Esophagus muscularis mucosa (tissue), 4 donors: ENCODE data around the gene IDH3G. TPM values are rescaled to one million over a fixed set of nuclear protein-coding genes. Genes with fewer than 3 reads are reported as not detected.
A peak's percentile ranks its signal among the peaks of the same experiment; 100 is the strongest.

ENCODE experiments used
- DNase-seq: peaks from one replicate; pipeline ENCODE4 v3.0.0-alpha.2; 2017; ENCODE audit errors: extremely low spot score
- H3K27ac ChIP-seq, 4 donors: fragments of 200-600 bp; sonication (generic); replicated peaks in 1 of 4; 1 replicate in 3 of 4; 2 replicates in 1 of 4; pipeline ENCODE4 v1.5.1; 2016 to 2019; ENCODE audit warnings: mild to moderate bottlenecking in 1 of 4
- H3K27me3 ChIP-seq, 4 donors: fragments of 200-600 bp; sonication (generic); one replicate each; pipeline versions ENCODE4 v1.5.1 to v1.6.0; 2016 to 2019
- H3K36me3 ChIP-seq, 4 donors: fragments of 200-600 bp; sonication (generic); one replicate each; pipeline ENCODE4 v1.5.1; 2016 to 2019
- H3K4me1 ChIP-seq, 4 donors: fragments of 200-600 bp; sonication (generic); one replicate each; pipeline ENCODE4 v1.5.1; 2016 to 2019
- H3K4me3 ChIP-seq, 4 donors: fragments of 200-600 bp; sonication (generic); 1 replicate in 2 of 4; 2 replicates in 2 of 4; pipeline ENCODE4 v1.5.1; 2016 to 2019; ENCODE audit warnings: mild to moderate bottlenecking in 4 of 4, moderate library complexity in 1 of 4
- H3K9me3 ChIP-seq, 4 donors: fragments of 200-600 bp; sonication (generic); 1 replicate in 3 of 4; 2 replicates in 1 of 4; pipeline ENCODE4 v1.5.1; 2016 to 2019
- EP300 ChIP-seq: sonication (generic); formaldehyde crosslinking; IDR thresholded peaks from one replicate; pipeline ENCODE4 v1.6.1; 2017; ENCODE audit warnings: antibody characterized with exemption
- POLR2A ChIP-seq: fragments of 450-650 bp; IDR thresholded peaks from one replicate; pipeline ENCODE4 v1.6.1; 2017; ENCODE audit warnings: antibody characterized with exemption, moderate library complexity, mild to moderate bottlenecking, low read depth
- POLR2AphosphoS5 ChIP-seq, 2 donors: sonication (generic); formaldehyde crosslinking; IDR thresholded peaks; one replicate each; pipeline ENCODE4 v1.6.1; 2017; ENCODE audit warnings: antibody characterized with exemption in 2 of 2
- WGBS: methylation state at CpG from one replicate; pipeline ENCODE4 v1.1.5; 2018; 5-methylcytosine and 5-hydroxymethylcytosine counted together
- intact Hi-C: fragments of 100-400 bp; cut with DNase I; formaldehyde crosslinking; loops from one replicate; pipeline ENCODE4 v1.15.1; 2023
- total RNA-seq, 4 donors: library from RNA; depleted of rRNA; stranded (reverse); fragments of >200 nt; gene quantifications; one replicate each; pipeline versions ENCODE4 v1.1.0 to v1.2.1, GENCODE V29; 2016
- TF ChIP-seq, protein P1 (sequence below), 3 experiments: fragments of 200-600 bp in 2 of 3; fragments of 450-650 bp in 1 of 3; sonication (generic) in 2 of 3; IDR thresholded peaks; one replicate each; pipeline ENCODE4 v1.5.1; 2017 to 2019; ENCODE audit warnings: antibody characterized with exemption in 3 of 3, mild to moderate bottlenecking in 2 of 3, moderate library complexity in 1 of 3

The IDH3G gene
- total RNA-seq, 4 donors from 2014 or later = 52.3 to 76.3 (median 70.3) TPM

GRCh38 chrX:153769158-153769864 is 24.9 kb downstream of the IDH3G start:
- TF ChIP-seq POLR2AphosphoS5 (IDR thresholded peaks at IDR 0.05) (no peak), EP300 (no peak), POLR2A (no peak)
- TF ChIP-seq, protein P1, sequence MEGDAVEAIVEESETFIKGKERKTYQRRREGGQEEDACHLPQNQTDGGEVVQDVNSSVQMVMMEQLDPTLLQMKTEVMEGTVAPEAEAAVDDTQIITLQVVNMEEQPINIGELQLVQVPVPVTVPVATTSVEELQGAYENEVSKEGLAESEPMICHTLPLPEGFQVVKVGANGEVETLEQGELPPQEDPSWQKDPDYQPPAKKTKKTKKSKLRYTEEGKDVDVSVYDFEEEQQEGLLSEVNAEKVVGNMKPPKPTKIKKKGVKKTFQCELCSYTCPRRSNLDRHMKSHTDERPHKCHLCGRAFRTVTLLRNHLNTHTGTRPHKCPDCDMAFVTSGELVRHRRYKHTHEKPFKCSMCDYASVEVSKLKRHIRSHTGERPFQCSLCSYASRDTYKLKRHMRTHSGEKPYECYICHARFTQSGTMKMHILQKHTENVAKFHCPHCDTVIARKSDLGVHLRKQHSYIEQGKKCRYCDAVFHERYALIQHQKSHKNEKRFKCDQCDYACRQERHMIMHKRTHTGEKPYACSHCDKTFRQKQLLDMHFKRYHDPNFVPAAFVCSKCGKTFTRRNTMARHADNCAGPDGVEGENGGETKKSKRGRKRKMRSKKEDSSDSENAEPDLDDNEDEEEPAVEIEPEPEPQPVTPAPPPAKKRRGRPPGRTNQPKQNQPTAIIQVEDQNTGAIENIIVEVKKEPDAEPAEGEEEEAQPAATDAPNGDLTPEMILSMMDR (IDR thresholded peaks at IDR 0.05) = no peak
- DNase-seq = no peak

GRCh38 chrX:153768311-153769157 is 25.6 kb downstream of the IDH3G start:
- Histone ChIP-seq H3K9me3 (no peaks in the 10 kb centered on the region), H3K27me3 (no peaks in the 10 kb centered on the region), H3K4me3 (no peak overlapping the region), H3K4me1 (peaks cover 19 to 40% (median 36%) of the 10 kb centered on the region in 4 donors), H3K27ac (no peak overlapping the region), H3K36me3 (peaks cover 0 to 36% (median 18%) of the 10 kb centered on the region in 4 donors)
- TF ChIP-seq POLR2A = no peak
- TF ChIP-seq EP300 = no peak
- DNase-seq = no peak
- WGBS = 93% methylated on average over 6 of the region's 22 CpGs
- intact Hi-C loops = no loop called here

More at GRCh38 chrX:153769158-153769864, 24.9 kb downstream of the IDH3G start:
- Histone ChIP-seq H3K27me3 (no peaks in the 10 kb centered on the region), H3K36me3 (peaks cover 0 to 44% (median 22%) of the 10 kb centered on the region in 4 donors), H3K4me1 (peaks cover 18 to 36% (median 32%) of the 10 kb centered on the region in 4 donors), H3K4me3 (no peak overlapping the region), H3K27ac (no peak overlapping the region), H3K9me3 (no peaks in the 10 kb centered on the region)
- WGBS = 89% methylated on average over 13 of the region's 23 CpGs
- intact Hi-C loops = no loop called here

GRCh38 chrX:153767674-153768055 is 26.5 kb downstream of the IDH3G start:
- Histone ChIP-seq H3K4me3 (no peak overlapping the region), H3K36me3 (peaks cover 0 to 31% (median 15%) of the 10 kb centered on the region in 4 donors), H3K27me3 (no peaks in the 10 kb centered on the region), H3K27ac (peak overlapping the region in 1 of 4 donors; percentile 75), H3K4me1 (peaks cover 19 to 40% (median 36%) of the 10 kb centered on the region in 4 donors), H3K9me3 (no peaks in the 10 kb centered on the region)
- TF ChIP-seq, protein P1 (IDR thresholded peaks at IDR 0.05) = no peak
- TF ChIP-seq POLR2A (no peak), POLR2AphosphoS5 (IDR thresholded peaks at IDR 0.05) (no peak)
- DNase-seq = no peak
- WGBS = 94% methylated on average over 18 of the region's 20 CpGs
- intact Hi-C loops = no loop called here

DNA sequence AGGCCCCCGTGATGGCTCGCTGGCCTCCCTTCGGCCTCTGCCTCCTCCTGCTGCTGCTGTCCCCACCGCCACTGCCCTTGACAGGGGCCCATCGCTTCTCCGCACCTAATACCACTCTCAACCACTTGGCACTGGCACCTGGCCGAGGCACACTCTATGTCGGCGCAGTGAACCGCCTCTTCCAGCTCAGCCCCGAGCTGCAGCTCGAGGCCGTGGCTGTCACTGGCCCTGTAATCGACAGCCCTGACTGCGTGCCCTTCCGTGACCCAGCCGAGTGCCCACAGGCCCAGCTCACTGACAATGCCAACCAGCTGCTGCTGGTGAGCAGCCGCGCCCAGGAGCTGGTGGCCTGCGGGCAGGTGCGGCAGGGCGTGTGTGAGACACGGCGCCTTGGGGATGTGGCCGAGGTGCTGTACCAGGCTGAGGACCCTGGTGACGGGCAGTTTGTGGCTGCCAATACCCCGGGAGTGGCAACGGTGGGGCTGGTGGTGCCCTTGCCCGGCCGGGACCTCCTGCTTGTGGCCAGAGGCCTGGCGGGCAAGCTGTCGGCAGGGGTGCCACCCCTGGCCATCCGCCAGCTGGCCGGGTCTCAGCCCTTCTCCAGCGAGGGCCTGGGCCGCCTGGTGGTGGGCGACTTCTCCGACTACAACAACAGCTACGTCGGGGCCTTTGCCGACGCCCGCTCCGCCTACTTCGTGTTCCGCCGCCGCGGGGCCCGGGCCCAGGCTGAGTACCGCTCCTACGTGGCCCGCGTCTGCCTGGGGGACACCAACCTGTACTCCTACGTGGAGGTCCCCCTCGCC is 27.1 kb downstream of the IDH3G start:
- H3K4me1 ChIP-seq = peaks cover 19 to 40% (median 36%) of the 10 kb centered on the region in 4 donors
- intact Hi-C loops = no loop called here
- TF ChIP-seq POLR2AphosphoS5 (IDR thresholded peaks at IDR 0.05) (no peak), POLR2A (no peak), EP300 (no peak)
- TF ChIP-seq, protein P1 (IDR thresholded peaks at IDR 0.05) = no peak
- no peaks in the 10 kb centered on the region for H3K27me3 ChIP-seq
- no peaks in the 10 kb centered on the region for H3K9me3 ChIP-seq
- WGBS = 86% methylated on average over 26 of the region's 56 CpGs
- peak overlapping the region in 3 of 4 donors; percentile 43 to 56 (median 51) for H3K4me3 ChIP-seq
- no peak for DNase-seq
- H3K27ac ChIP-seq = peak overlapping the region in 2 of 4 donors; percentile 30 to 75
- H3K36me3 ChIP-seq = peaks cover 0 to 28% (median 12%) of the 10 kb centered on the region in 4 donors
